ENCODE measurements around the gene AQP2. TPM values are rescaled to one million over a fixed set of nuclear protein-coding genes. Genes with fewer than 3 reads are reported as not detected.

Gene AQP2
- total RNA-seq, 4 donors from 2014 or later: not detected

- no peaks in the 10 kb centered on the region for H3K27me3 ChIP-seq
- no peaks in the 10 kb centered on the region for H3K9me3 ChIP-seq
- no peak overlapping the region for H3K4me3 ChIP-seq
- no peak for DNase-seq
- intact Hi-C loops (cut with DNase I; ENCODE audit: low total_unique reads): no loop called here
- in situ Hi-C loops (cut with MboI; ENCODE audit: low pct_ligation_motif_present in 1 of 4, low pct_unique_long_range_greater_than_20kb in 1 of 4, low sequenced_read_pairs in 3 of 4): no loop called here
- TF ChIP-seq EP300 (IDR thresholded peaks at IDR 0.05; ENCODE audit: low read depth) (no peak), CTCF (IDR thresholded peaks at IDR 0.05) (no peak), POLR2AphosphoS5 (IDR thresholded peaks at IDR 0.05) (no peak), POLR2A (IDR thresholded peaks at IDR 0.05) (no peak)
- no peaks in the 10 kb centered on the region for H3K36me3 ChIP-seq
- H3K27ac ChIP-seq: no peak overlapping the region
- WGBS, 2 donors (ENCODE audit: low coverage in 1 of 2): 85 to 90% methylated on average over 2 to 12 of the region's 12 CpGs
- H3K4me1 ChIP-seq: no peaks in the 10 kb centered on the region
Observed at GRCh38 chr12:49917166-49917787, 33.3 kb upstream of the AQP2 start.

- no peaks in the 10 kb centered on the region for H3K36me3 ChIP-seq
- TF ChIP-seq CTCF (IDR thresholded peaks at IDR 0.05) (no peak), EP300 (IDR thresholded peaks at IDR 0.05; ENCODE audit: low read depth) (no peak), POLR2AphosphoS5 (IDR thresholded peaks at IDR 0.05) (no peak), POLR2A (IDR thresholded peaks at IDR 0.05) (no peak)
- intact Hi-C loops (cut with DNase I; ENCODE audit: low total_unique reads): no loop called here
- no peak overlapping the region for H3K4me3 ChIP-seq
- H3K4me1 ChIP-seq: no peaks in the 10 kb centered on the region
- DNase-seq: no peak
- no peaks in the 10 kb centered on the region for H3K9me3 ChIP-seq
- in situ Hi-C loops (cut with MboI; ENCODE audit: low pct_ligation_motif_present in 1 of 4, low pct_unique_long_range_greater_than_20kb in 1 of 4, low sequenced_read_pairs in 3 of 4): no loop called here
- H3K27me3 ChIP-seq: no peaks in the 10 kb centered on the region
- 85% methylated on average over 5 of the region's 5 CpGs; no CpG with 5 or more reads in 1 of the 2 donors for WGBS, 2 donors (ENCODE audit: low coverage in 1 of 2)
- no peak overlapping the region for H3K27ac ChIP-seq
Observed at GRCh38 chr12:49917788-49918173, 32.8 kb upstream of the AQP2 start.

GRCh38 chr12:49920241-49920914, 30.2 kb upstream of the AQP2 start:
- H3K9me3 ChIP-seq: no peaks in the 10 kb centered on the region
- intact Hi-C loops (cut with DNase I; ENCODE audit: low total_unique reads): no loop called here

GRCh38 chr12:49920915-49921286, 29.6 kb upstream of the AQP2 start:
- WGBS, 2 donors (ENCODE audit: low coverage in 1 of 2): 70% methylated on average over 3 of the region's 3 CpGs; no CpG with 5 or more reads in 1 of the 2 donors
- Histone ChIP-seq H3K27ac (no peak overlapping the region), H3K9me3 (no peaks in the 10 kb centered on the region), H3K27me3 (no peaks in the 10 kb centered on the region), H3K36me3 (no peaks in the 10 kb centered on the region), H3K4me1 (no peaks in the 10 kb centered on the region), H3K4me3 (no peak overlapping the region)
- DNase-seq: no peak
- intact Hi-C loops (cut with DNase I; ENCODE audit: low total_unique reads): no loop called here
- TF ChIP-seq EP300 (IDR thresholded peaks at IDR 0.05; ENCODE audit: low read depth) (no peak), POLR2AphosphoS5 (IDR thresholded peaks at IDR 0.05) (no peak), POLR2A (IDR thresholded peaks at IDR 0.05) (no peak), CTCF (IDR thresholded peaks at IDR 0.05) (no peak)
- in situ Hi-C loops (cut with MboI; ENCODE audit: low pct_ligation_motif_present in 1 of 4, low pct_unique_long_range_greater_than_20kb in 1 of 4, low sequenced_read_pairs in 3 of 4): no loop called here

More at GRCh38 chr12:49920241-49920914, 30.2 kb upstream of the AQP2 start:
- TF ChIP-seq EP300 (IDR thresholded peaks at IDR 0.05; ENCODE audit: low read depth): no peak
- TF ChIP-seq POLR2A (IDR thresholded peaks at IDR 0.05): no peak
- no peak for TF ChIP-seq CTCF (IDR thresholded peaks at IDR 0.05)
- no peak for TF ChIP-seq POLR2AphosphoS5 (IDR thresholded peaks at IDR 0.05)
- 48 to 57% methylated on average over 10 to 12 of the region's 12 CpGs for WGBS, 2 donors (ENCODE audit: low coverage in 1 of 2)
- Histone ChIP-seq H3K36me3 (no peaks in the 10 kb centered on the region), H3K4me3 (no peak overlapping the region), H3K4me1 (no peaks in the 10 kb centered on the region), H3K27ac (no peak overlapping the region), H3K27me3 (no peaks in the 10 kb centered on the region)
- in situ Hi-C loops (cut with MboI; ENCODE audit: low pct_ligation_motif_present in 1 of 4, low pct_unique_long_range_greater_than_20kb in 1 of 4, low sequenced_read_pairs in 3 of 4): no loop called here
- DNase-seq: no peak
